ENCODE results near the gene SLC39A6. TPM values are rescaled to one million over a fixed set of nuclear protein-coding genes. Genes with fewer than 3 reads are reported as not detected.
A peak's percentile ranks its signal among the peaks of the same experiment; 100 is the strongest.
"Not testable (repeated sequence)": the region's sequence is repeated elsewhere in the genome, so short reads cannot be mapped to it uniquely, and the experiment has no call there.

Gene SLC39A6
- total RNA-seq, 6 experiments from 2014 or later: 62.4 to 76.4 (median 71.1) TPM

DNA sequence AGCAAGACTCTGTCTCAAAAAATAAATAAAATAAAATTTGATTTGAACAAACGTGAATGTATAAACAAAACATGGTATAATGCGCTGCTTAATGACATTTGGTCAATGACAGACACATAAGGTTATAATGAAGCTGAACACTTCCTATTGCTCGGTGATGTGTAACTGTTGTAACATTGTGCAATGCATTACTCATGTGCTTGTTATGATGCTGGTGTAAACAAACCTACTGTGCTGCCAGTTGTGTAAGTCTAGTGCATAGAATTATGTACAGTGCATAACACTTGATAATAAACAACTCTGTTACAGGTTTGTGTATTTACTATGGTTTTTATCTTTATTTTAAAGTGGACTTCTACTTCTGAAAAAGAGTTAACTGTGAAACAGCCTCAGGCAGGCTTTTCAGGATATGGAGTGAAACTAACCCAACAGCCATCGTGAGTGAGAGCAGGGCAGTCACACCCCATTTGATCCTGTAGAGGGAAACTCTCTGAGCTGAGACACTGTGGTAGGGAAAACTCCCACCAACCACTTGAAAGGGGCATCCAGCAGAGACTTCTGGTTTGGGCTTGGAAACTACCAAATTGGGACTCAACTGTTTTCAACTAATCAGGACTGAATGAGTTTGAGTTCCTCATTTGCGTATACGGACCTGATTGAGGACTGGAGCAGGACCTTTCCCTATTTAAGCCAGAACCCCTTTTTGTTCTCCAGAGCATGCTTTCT is 53.1 kb downstream of the SLC39A6 start:
- peaks cover 25% of the 10 kb centered on the region for H3K4me1 Mint-ChIP-seq (ENCODE audit: low read depth)
- H3K36me3 Mint-ChIP-seq (ENCODE audit: low read depth): peaks cover 5% of the 10 kb centered on the region
- no peak overlapping the region for H3K27ac Mint-ChIP-seq
- peak; percentile 75 for DNase-seq
- H3K27me3 Mint-ChIP-seq (ENCODE audit: insufficient read depth): peaks cover 10% of the 10 kb centered on the region
- TF ChIP-seq, protein P1, sequence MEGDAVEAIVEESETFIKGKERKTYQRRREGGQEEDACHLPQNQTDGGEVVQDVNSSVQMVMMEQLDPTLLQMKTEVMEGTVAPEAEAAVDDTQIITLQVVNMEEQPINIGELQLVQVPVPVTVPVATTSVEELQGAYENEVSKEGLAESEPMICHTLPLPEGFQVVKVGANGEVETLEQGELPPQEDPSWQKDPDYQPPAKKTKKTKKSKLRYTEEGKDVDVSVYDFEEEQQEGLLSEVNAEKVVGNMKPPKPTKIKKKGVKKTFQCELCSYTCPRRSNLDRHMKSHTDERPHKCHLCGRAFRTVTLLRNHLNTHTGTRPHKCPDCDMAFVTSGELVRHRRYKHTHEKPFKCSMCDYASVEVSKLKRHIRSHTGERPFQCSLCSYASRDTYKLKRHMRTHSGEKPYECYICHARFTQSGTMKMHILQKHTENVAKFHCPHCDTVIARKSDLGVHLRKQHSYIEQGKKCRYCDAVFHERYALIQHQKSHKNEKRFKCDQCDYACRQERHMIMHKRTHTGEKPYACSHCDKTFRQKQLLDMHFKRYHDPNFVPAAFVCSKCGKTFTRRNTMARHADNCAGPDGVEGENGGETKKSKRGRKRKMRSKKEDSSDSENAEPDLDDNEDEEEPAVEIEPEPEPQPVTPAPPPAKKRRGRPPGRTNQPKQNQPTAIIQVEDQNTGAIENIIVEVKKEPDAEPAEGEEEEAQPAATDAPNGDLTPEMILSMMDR (IDR thresholded peaks at IDR 0.05): peak; percentile 21; the same call in 1 of the 2 replicates
- peaks cover 9% of the 10 kb centered on the region for H3K9me3 Mint-ChIP-seq
- H3K4me3 Mint-ChIP-seq: peak overlapping the region; percentile 10; the same call in 1 of the 2 replicates

GRCh38 chr18:36074435-36074834 is 54.7 kb downstream of the SLC39A6 start:
- H3K27me3 Mint-ChIP-seq (ENCODE audit: insufficient read depth): peaks cover 9% of the 10 kb centered on the region
- H3K4me1 Mint-ChIP-seq (ENCODE audit: low read depth): peaks cover 25% of the 10 kb centered on the region
- H3K9me3 Mint-ChIP-seq: no peaks in the 10 kb centered on the region; the same call in 1 of the 2 replicates
- H3K36me3 Mint-ChIP-seq (ENCODE audit: low read depth): no peaks in the 10 kb centered on the region
- no peak for DNase-seq
- no peak overlapping the region for H3K4me3 Mint-ChIP-seq
- TF ChIP-seq, protein P1 (IDR thresholded peaks at IDR 0.05): no peak
- no peak overlapping the region for H3K27ac Mint-ChIP-seq

- Mint-ChIP-seq H3K27me3 (ENCODE audit: insufficient read depth) (peaks cover 2% of the 10 kb centered on the region; the same call in 1 of the 2 replicates), H3K4me3 (no peak overlapping the region), H3K4me1 (ENCODE audit: low read depth) (peaks cover 17% of the 10 kb centered on the region), H3K36me3 (ENCODE audit: low read depth) (no peaks in the 10 kb centered on the region), H3K9me3 (no peaks in the 10 kb centered on the region; the same call in 1 of the 2 replicates), H3K27ac (no peak overlapping the region)
- TF ChIP-seq, protein P1 (IDR thresholded peaks at IDR 0.05): no peak
- no peak for DNase-seq
Measured at GRCh38 chr18:36073676-36074075, 55.5 kb downstream of the SLC39A6 start.

GRCh38 chr18:36072406-36072805 is 56.7 kb downstream of the SLC39A6 start:
- peaks cover 21% of the 10 kb centered on the region for H3K4me1 Mint-ChIP-seq (ENCODE audit: low read depth)
- not testable (repeated sequence) for H3K36me3 Mint-ChIP-seq (ENCODE audit: low read depth); H3K9me3 Mint-ChIP-seq; H3K4me3 Mint-ChIP-seq; H3K27ac Mint-ChIP-seq; H3K27me3 Mint-ChIP-seq (ENCODE audit: insufficient read depth); DNase-seq

DNA sequence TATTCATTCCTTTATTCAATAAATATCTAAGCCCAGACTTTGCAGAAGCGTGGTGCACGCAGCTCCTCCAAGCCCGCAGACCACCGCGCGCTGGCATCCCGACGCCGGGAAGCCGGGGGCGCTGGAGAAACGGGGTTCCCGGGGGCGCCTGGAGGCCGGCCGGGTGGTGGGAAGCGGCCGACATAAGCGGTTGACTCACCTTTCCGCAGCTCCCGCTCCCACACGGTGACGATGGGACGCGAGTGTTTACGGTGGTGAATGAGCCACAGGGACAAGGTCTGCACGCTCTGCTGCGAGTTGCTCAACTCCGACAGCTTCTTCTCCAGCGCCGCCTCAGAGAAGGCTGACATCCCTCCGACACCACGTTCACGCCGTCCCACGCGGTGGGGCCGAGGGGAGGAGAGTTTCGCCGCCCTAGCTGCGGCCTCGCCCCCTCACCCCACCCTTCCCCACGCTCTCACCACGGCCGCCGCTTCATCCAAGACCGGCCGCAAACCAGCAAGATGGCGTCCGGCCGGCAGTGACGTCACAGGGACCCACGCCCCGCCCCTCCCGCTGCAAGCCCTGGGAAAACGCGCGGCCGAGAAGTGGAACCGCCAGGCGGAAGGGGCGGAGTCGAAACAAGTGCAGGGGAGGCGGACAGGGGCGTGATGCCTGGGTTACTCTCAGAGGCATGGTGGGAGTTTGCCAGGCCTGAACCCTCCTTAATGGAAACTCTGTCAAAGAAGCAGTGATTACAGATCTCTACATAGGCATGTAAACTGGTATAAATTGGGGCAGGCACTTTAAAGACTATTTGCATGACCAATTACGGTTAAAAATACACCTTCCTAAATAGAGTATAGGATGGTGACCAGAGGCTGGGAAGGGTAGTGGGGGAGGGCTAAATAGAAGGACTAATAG is 61.8 kb downstream of the SLC39A6 start, which contains the start of gene RPRD1A:
TSS of gene RPRD1A (minus strand) at position 505 of the 903 bp plus-strand sequence. CDS start at position 350, 155 bp downstream.
- H3K9me3 Mint-ChIP-seq: no peaks in the 10 kb centered on the region
- peak; percentile 89 for DNase-seq
- TF ChIP-seq, protein P1 (IDR thresholded peaks at IDR 0.05): peak; percentile 22; the same call in 1 of the 2 replicates
- peaks cover 4% of the 10 kb centered on the region for H3K27me3 Mint-ChIP-seq (ENCODE audit: insufficient read depth)
- peak within 1 kb of the TSS; percentile 98 for H3K27ac Mint-ChIP-seq
- H3K4me3 Mint-ChIP-seq: peak within 1 kb of the TSS; percentile 99
- H3K36me3 Mint-ChIP-seq (ENCODE audit: low read depth): peaks cover 12% of the 10 kb centered on the region
- H3K4me1 Mint-ChIP-seq (ENCODE audit: low read depth): peaks cover 27% of the 10 kb centered on the region

All from HFFc6 (cell line).